ENCODE measurements around the gene TEX14. TPM values are rescaled to one million over a fixed set of nuclear protein-coding genes. Genes with fewer than 3 reads are reported as not detected.
"Not testable (repeated sequence)": the region's sequence is repeated elsewhere in the genome, so short reads cannot be mapped to it uniquely, and the experiment has no call there.

Gene TEX14
- total RNA-seq, 4 donors from 2014 or later: 0.11 to 2.3 (median 0.27) TPM

DNA sequence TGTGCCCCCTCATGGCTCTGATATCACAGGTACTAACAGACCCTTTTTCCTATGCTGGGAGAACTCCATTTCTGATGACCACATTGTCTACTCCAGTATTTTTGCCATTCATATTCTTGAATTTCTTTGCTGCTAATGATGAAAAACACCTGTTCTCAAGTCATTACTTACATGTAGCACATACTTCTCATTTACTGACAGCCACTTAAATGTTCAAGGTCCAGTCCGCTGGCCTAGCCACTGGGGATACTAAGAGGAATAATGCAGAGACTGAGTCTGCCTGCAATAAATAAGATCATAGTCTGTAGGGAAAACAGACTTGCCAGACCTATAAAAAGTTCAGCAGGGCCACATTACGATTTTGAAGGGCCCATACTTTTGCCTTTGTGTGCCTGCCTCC, 27.5 kb downstream of the TEX14 start:
- WGBS, 2 donors: 85 to 91% methylated on average over 2 of the region's 2 CpGs
- TF ChIP-seq POLR2A (IDR thresholded peaks at IDR 0.05): no peak
- TF ChIP-seq, protein P1, sequence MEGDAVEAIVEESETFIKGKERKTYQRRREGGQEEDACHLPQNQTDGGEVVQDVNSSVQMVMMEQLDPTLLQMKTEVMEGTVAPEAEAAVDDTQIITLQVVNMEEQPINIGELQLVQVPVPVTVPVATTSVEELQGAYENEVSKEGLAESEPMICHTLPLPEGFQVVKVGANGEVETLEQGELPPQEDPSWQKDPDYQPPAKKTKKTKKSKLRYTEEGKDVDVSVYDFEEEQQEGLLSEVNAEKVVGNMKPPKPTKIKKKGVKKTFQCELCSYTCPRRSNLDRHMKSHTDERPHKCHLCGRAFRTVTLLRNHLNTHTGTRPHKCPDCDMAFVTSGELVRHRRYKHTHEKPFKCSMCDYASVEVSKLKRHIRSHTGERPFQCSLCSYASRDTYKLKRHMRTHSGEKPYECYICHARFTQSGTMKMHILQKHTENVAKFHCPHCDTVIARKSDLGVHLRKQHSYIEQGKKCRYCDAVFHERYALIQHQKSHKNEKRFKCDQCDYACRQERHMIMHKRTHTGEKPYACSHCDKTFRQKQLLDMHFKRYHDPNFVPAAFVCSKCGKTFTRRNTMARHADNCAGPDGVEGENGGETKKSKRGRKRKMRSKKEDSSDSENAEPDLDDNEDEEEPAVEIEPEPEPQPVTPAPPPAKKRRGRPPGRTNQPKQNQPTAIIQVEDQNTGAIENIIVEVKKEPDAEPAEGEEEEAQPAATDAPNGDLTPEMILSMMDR (IDR thresholded peaks at IDR 0.05): no peak
- no peaks in the 10 kb centered on the region for H3K36me3 ChIP-seq
- no peaks in the 10 kb centered on the region for H3K9me3 ChIP-seq
- H3K4me1 ChIP-seq: no peaks in the 10 kb centered on the region
- H3K4me3 ChIP-seq (replicated peaks in 1 of 3): no peak overlapping the region
- DNase-seq: no peak
- no peak overlapping the region for H3K27ac ChIP-seq
- H3K27me3 ChIP-seq: no peaks in the 10 kb centered on the region
- intact Hi-C loops (cut with DNase I): no loop called here

DNA sequence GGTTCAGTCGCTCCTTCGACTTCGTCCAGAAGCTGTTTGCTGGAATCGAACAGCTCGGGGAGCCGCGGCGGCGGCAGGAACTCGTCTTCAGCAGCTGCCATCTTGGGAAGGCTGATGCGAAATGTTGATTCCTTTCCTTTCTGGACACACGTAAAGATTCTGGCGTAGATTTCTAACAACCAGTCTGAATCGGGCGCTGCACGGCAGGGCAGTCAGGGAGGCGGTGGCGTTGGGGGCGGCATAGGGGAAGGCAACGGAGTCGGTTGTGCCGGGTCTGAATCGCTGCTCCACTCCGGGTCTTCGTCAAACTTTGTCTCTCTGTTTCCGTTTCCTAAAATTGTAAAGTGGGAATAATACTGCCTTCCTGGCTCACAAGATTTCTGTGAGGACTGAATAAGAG, 30.3 kb downstream of the TEX14 start:
- Histone ChIP-seq H3K27me3 (no peaks in the 10 kb centered on the region), H3K27ac (no peak overlapping the region), H3K36me3 (no peaks in the 10 kb centered on the region), H3K4me3 (replicated peaks in 1 of 3) (no peak overlapping the region), H3K9me3 (no peaks in the 10 kb centered on the region), H3K4me1 (no peaks in the 10 kb centered on the region)
- 92 to 93% methylated on average over 26 of the region's 26 CpGs for WGBS, 2 donors
- no peak for DNase-seq
- TF ChIP-seq POLR2A (IDR thresholded peaks at IDR 0.05): no peak
- TF ChIP-seq, protein P1 (IDR thresholded peaks at IDR 0.05): no peak
- intact Hi-C loops (cut with DNase I): no loop called here

DNA sequence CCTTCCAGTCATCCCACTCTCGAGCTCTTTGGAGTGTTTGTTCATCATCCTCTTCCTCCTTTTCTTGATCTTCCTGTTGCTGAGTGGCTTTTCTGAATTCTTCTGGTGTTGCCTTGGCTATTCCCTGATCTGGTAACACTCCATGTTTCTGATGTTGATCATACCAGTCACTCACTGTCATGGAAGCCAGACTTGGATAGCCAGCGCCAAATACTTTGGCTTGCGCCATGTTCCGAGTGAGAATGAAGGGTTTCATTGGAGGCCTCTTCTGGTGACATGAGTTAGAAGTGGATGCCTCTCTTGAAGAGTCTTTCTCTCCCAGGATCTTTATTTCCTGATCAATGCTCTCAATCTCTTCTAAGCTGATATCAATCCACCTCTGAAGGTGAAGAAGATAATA, 31.2 kb downstream of the TEX14 start:
- no peak overlapping the region for H3K27ac ChIP-seq
- no peaks in the 10 kb centered on the region for H3K4me1 ChIP-seq
- TF ChIP-seq, protein P1 (IDR thresholded peaks at IDR 0.05): no peak
- no peaks in the 10 kb centered on the region for H3K36me3 ChIP-seq
- intact Hi-C loops (cut with DNase I): no loop called here
- H3K27me3 ChIP-seq: no peaks in the 10 kb centered on the region
- no peak for DNase-seq
- no peak overlapping the region for H3K4me3 ChIP-seq (replicated peaks in 1 of 3)
- H3K9me3 ChIP-seq: no peaks in the 10 kb centered on the region
- 89 to 90% methylated on average over 4 of the region's 4 CpGs for WGBS, 2 donors

DNA sequence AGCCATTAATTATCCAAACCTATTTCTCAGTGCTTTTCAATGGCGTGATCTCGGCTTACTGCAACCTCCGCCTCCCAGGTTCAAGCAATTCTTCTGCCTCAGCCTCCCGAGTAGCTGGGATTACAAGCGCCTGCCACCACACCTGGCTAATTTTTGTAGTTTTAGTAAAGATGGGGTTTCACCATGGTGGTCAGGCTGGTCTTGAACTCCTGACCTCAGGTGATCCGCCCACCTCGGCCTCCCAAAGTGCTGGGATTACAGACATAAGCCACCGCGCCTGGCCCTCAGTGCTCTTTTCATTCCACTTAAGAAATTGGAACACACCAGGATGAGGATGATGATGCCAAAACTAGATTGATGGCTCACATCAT, 32.1 kb downstream of the TEX14 start:
- 51 to 58% methylated on average over 9 of the region's 9 CpGs for WGBS, 2 donors
- intact Hi-C loops (cut with DNase I); DNase-seq; H3K9me3 ChIP-seq; H3K36me3 ChIP-seq; H3K27me3 ChIP-seq; H3K4me1 ChIP-seq: not testable (repeated sequence)
- Histone ChIP-seq H3K4me3 (replicated peaks in 1 of 3) (peak overlapping the region in 1 of 3 donors; percentile 24), H3K27ac (peak overlapping the region in 2 of 3 donors; percentile 61 to 69)

DNA sequence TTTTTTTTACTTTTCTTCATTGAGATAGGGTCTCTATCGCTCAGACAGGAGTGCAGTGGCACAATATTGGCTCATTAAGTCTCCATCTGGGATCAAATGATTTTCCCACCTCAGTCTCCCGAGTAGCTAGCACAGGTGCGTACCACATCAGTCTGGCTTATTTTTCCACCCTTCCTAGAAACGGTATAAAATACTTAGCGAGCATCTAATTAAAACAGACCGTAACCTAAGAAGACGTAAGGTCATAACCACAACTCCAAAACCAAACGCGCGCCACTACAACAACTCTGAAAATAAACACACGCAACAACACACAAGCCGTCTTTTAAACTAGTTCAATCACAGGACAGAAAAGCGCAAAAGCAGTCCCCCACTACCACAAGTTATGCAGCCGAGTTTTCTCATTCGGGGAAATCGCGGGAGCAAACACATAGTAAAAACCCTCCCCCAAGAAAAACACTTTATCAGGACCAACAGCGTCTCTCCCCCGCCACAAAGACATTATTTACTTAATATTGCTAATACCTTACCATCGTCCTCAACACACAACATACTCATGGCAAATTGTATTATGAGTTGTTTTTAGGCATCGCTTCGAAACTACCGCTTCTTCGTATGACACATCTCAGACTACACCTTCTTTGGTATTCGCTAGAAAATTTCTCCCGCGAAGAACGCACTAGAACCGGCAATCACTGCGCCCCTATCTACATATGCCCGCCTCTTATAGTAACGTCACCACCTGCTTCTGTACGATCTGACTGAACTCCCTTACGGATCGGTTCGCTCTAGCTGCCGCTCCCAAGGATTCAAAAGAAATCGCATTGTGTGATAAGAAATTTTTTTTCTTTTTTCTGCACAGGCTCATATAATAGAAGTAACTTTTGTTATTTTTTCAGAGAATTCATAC, 32.8 kb downstream of the TEX14 start:
- peak; percentile 54 to 78 for DNase-seq
- intact Hi-C loops (cut with DNase I): no loop called here
- Histone ChIP-seq H3K27ac (peak overlapping the region in 2 of 3 donors; percentile 61 to 69), H3K27me3 (no peaks in the 10 kb centered on the region), H3K4me3 (replicated peaks in 1 of 3) (peak overlapping the region in 1 of 3 donors; percentile 24), H3K36me3 (no peaks in the 10 kb centered on the region), H3K9me3 (no peaks in the 10 kb centered on the region), H3K4me1 (no peaks in the 10 kb centered on the region)
- TF ChIP-seq, protein P1 (IDR thresholded peaks at IDR 0.05): no peak
- peak; percentile 52 to 97 for TF ChIP-seq POLR2A (IDR thresholded peaks at IDR 0.05)
- WGBS, 2 donors: 2% methylated on average over 38 of the region's 38 CpGs

DNA sequence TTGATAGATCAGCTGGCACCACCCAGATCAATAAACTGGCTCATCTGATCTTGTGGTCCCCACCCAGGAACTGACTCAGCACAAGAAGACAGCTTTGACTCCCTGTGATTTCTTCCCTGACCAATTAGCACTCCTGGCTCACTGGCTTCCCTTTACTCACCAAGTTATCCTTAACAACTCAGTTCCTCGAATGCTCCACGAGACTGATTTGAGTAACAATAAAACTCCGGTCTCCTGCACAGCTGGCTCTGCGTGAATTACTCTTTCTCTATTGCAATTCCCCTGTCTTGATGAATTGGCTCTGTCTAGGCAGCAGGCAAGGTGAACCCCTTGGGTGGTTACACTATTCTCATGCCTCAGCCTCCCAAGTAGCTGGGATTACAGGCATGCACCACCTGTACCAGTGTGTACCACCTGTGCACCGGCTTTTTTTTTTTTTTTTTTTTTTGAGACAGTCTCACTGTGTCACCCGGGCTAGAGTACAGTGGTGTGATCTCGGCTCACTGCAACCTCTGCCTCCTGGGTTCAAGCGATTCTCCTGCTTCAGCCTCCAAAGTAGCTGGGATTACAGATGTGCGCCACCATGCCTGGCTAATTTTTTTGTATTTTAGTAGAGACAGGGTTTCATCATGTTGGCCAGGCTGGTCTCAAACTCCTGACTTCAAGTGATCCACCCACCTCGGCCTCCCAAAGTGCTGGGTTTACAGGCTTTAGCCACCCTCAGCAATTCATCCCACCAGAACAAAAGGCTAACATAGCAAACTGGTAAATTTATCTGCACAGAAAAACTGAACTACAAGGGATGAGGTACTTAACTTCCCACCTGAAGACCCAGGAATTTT, 33.7 kb downstream of the TEX14 start:
- H3K36me3 ChIP-seq; H3K9me3 ChIP-seq; H3K4me1 ChIP-seq; intact Hi-C loops (cut with DNase I); H3K27me3 ChIP-seq; DNase-seq; H3K4me3 ChIP-seq (replicated peaks in 1 of 3): not testable (repeated sequence)
- 67 to 68% methylated on average over 10 of the region's 10 CpGs for WGBS, 2 donors
- peak overlapping the region in 2 of 3 donors; percentile 61 to 69 for H3K27ac ChIP-seq
